OCI-LY3 (cell line): Measurements from ENCODE around the gene CRTC3.

Experiments used
- CTCF ChIP-seq: fragments of 200-600, 300-600 bp; sonication (generic); IDR thresholded peaks from 2 replicates; pipeline ENCODE4 v1.5.1; 2014; ENCODE audit warnings: antibody characterized with exemption, low read length, low read depth
- EZH2phosphoT487 ChIP-seq: fragments of 200-600 bp; shearing (Covaris generic); IDR thresholded peaks from 2 replicates; pipeline ENCODE4 v1.6.1; 2018; ENCODE audit warnings: antibody characterized with exemption, mixed run types, low read depth

GRCh38 chr15:90625037-90625436 lies 95.3 kb downstream of the CRTC3 start:
- TF ChIP-seq CTCF, result no peak
- no peak for TF ChIP-seq EZH2phosphoT487
